Esophagus muscularis mucosa (tissue), 4 donors: ENCODE results near the gene KIF26B. TPM values are rescaled to one million over a fixed set of nuclear protein-coding genes. Genes with fewer than 3 reads are reported as not detected.
"Not testable (repeated sequence)": the region's sequence is repeated elsewhere in the genome, so short reads cannot be mapped to it uniquely, and the experiment has no call there.

Experiments
- DNase-seq: peaks from one replicate; pipeline ENCODE4 v3.0.0-alpha.2; 2017; ENCODE audit errors: extremely low spot score
- H3K27ac ChIP-seq, 4 donors: fragments of 200-600 bp; sonication (generic); replicated peaks in 1 of 4; 1 replicate in 3 of 4; 2 replicates in 1 of 4; pipeline ENCODE4 v1.5.1; 2016 to 2019; ENCODE audit warnings: mild to moderate bottlenecking in 1 of 4
- H3K27me3 ChIP-seq, 4 donors: fragments of 200-600 bp; sonication (generic); one replicate each; pipeline versions ENCODE4 v1.5.1 to v1.6.0; 2016 to 2019
- H3K36me3 ChIP-seq, 4 donors: fragments of 200-600 bp; sonication (generic); one replicate each; pipeline ENCODE4 v1.5.1; 2016 to 2019
- H3K4me1 ChIP-seq, 4 donors: fragments of 200-600 bp; sonication (generic); one replicate each; pipeline ENCODE4 v1.5.1; 2016 to 2019
- H3K4me3 ChIP-seq, 4 donors: fragments of 200-600 bp; sonication (generic); 1 replicate in 2 of 4; 2 replicates in 2 of 4; pipeline ENCODE4 v1.5.1; 2016 to 2019; ENCODE audit warnings: mild to moderate bottlenecking in 4 of 4, moderate library complexity in 1 of 4
- H3K9me3 ChIP-seq, 4 donors: fragments of 200-600 bp; sonication (generic); 1 replicate in 3 of 4; 2 replicates in 1 of 4; pipeline ENCODE4 v1.5.1; 2016 to 2019
- EP300 ChIP-seq: sonication (generic); formaldehyde crosslinking; IDR thresholded peaks from one replicate; pipeline ENCODE4 v1.6.1; 2017; ENCODE audit warnings: antibody characterized with exemption
- POLR2A ChIP-seq: fragments of 450-650 bp; IDR thresholded peaks from one replicate; pipeline ENCODE4 v1.6.1; 2017; ENCODE audit warnings: antibody characterized with exemption, moderate library complexity, mild to moderate bottlenecking, low read depth
- POLR2AphosphoS5 ChIP-seq, 2 donors: sonication (generic); formaldehyde crosslinking; IDR thresholded peaks; one replicate each; pipeline ENCODE4 v1.6.1; 2017; ENCODE audit warnings: antibody characterized with exemption in 2 of 2
- WGBS: methylation state at CpG from one replicate; pipeline ENCODE4 v1.1.5; 2018; 5-methylcytosine and 5-hydroxymethylcytosine counted together
- intact Hi-C: fragments of 100-400 bp; cut with DNase I; formaldehyde crosslinking; loops from one replicate; pipeline ENCODE4 v1.15.1; 2023
- total RNA-seq, 4 donors: library from RNA; depleted of rRNA; stranded (reverse); fragments of >200 nt; gene quantifications; one replicate each; pipeline versions ENCODE4 v1.1.0 to v1.2.1, GENCODE V29; 2016
- TF ChIP-seq, protein P1 (sequence below), 3 experiments: fragments of 200-600 bp in 2 of 3; fragments of 450-650 bp in 1 of 3; sonication (generic) in 2 of 3; IDR thresholded peaks; one replicate each; pipeline ENCODE4 v1.5.1; 2017 to 2019; ENCODE audit warnings: antibody characterized with exemption in 3 of 3, mild to moderate bottlenecking in 2 of 3, moderate library complexity in 1 of 3

The KIF26B gene
- total RNA-seq, 4 donors from 2014 or later: 0.13 to 3.7 (median 1.3) TPM

DNA sequence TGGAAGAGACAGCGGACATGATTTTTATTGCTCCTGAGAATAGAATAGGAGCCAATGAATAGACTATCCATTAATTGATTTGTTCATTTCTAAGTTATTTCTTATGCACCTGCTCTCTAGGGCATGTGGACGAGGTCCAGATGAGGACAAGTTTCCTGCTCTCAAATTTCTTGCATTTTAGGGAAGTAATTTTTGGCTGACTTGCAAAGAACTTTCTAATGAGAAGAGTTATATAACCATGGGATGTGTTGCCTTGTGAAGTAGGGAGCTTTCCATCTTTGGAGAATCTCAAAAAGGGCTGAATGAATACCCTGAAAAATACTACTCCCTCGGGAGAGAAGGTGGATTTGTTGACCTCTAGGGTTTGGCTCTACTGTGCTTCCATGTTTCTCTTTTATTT lies 243.0 kb downstream of the KIF26B start:
- H3K4me3 ChIP-seq: no peak overlapping the region
- no peak overlapping the region for H3K27ac ChIP-seq
- no peaks in the 10 kb centered on the region for H3K9me3 ChIP-seq
- TF ChIP-seq EP300 (no peak), POLR2AphosphoS5 (IDR thresholded peaks at IDR 0.05) (no peak), POLR2A (no peak)
- TF ChIP-seq, protein P1, sequence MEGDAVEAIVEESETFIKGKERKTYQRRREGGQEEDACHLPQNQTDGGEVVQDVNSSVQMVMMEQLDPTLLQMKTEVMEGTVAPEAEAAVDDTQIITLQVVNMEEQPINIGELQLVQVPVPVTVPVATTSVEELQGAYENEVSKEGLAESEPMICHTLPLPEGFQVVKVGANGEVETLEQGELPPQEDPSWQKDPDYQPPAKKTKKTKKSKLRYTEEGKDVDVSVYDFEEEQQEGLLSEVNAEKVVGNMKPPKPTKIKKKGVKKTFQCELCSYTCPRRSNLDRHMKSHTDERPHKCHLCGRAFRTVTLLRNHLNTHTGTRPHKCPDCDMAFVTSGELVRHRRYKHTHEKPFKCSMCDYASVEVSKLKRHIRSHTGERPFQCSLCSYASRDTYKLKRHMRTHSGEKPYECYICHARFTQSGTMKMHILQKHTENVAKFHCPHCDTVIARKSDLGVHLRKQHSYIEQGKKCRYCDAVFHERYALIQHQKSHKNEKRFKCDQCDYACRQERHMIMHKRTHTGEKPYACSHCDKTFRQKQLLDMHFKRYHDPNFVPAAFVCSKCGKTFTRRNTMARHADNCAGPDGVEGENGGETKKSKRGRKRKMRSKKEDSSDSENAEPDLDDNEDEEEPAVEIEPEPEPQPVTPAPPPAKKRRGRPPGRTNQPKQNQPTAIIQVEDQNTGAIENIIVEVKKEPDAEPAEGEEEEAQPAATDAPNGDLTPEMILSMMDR (IDR thresholded peaks at IDR 0.05): no peak
- WGBS: 83% methylated on average over 3 of the region's 3 CpGs
- DNase-seq: no peak
- peaks cover 0 to 11% (median 8%) of the 10 kb centered on the region in 4 donors for H3K4me1 ChIP-seq
- no peaks in the 10 kb centered on the region for H3K36me3 ChIP-seq
- intact Hi-C loops: no loop called here
- H3K27me3 ChIP-seq: no peaks in the 10 kb centered on the region

GRCh38 chr1:245398180-245398579 lies 243.4 kb downstream of the KIF26B start:
- intact Hi-C loops: no loop called here

DNA sequence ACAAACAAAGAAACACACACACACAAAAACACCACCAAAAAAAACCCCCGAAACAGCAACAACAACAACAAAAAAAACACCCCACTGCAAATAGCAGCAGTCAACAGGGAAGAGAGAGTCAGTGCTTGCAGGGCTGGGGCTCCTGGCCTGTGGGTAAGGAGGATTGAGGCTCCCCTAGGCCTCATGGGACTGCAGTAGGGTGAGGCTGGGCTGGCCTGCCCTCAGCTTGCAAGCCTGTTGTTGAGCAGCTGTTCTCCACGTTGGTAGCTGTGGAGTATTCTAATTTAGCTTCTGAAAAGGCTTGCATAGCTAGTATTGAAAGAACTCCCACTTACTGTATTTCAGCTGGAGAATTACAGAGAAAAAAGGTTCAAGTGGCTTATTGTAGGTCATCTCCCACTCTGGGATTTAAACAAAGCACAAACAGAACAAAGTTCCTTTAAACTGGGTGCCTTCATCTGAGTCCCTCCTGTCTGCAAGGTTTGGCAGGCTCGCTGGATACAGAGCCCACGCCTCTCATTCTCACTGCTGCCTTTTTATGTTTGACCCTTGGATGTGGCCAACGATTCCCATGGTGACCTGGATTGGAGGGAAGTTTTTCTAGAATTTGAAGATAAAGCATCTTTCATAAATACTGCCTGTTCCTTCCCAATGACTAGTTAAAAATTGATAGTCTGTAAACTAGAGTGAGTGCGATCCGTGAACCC lies 247.2 kb downstream of the KIF26B start:
- no peak for TF ChIP-seq POLR2AphosphoS5 (IDR thresholded peaks at IDR 0.05)
- no peak for TF ChIP-seq POLR2A
- no peak for TF ChIP-seq EP300
- TF ChIP-seq, protein P1 (IDR thresholded peaks at IDR 0.05): no peak
- 82% methylated on average over 5 of the region's 7 CpGs for WGBS
- Histone ChIP-seq H3K27me3 (no peaks in the 10 kb centered on the region), H3K27ac (no peak overlapping the region), H3K9me3 (no peaks in the 10 kb centered on the region), H3K4me1 (no peaks in the 10 kb centered on the region), H3K4me3 (no peak overlapping the region), H3K36me3 (no peaks in the 10 kb centered on the region)
- intact Hi-C loops: no loop called here
- no peak for DNase-seq

More at GRCh38 chr1:245398180-245398579, 243.4 kb downstream of the KIF26B start:
- no peak for DNase-seq
- Histone ChIP-seq H3K27me3 (no peaks in the 10 kb centered on the region), H3K4me3 (no peak overlapping the region), H3K4me1 (peaks cover 0 to 11% (median 8%) of the 10 kb centered on the region in 4 donors), H3K27ac (no peak overlapping the region), H3K9me3 (no peaks in the 10 kb centered on the region), H3K36me3 (no peaks in the 10 kb centered on the region)
- 90% methylated on average over 2 of the region's 5 CpGs for whole genome bisulfite sequencing
- TF ChIP-seq, protein P1 (IDR thresholded peaks at IDR 0.05): no peak
- TF ChIP-seq POLR2AphosphoS5 (IDR thresholded peaks at IDR 0.05) (no peak), POLR2A (no peak), EP300 (no peak)

DNA sequence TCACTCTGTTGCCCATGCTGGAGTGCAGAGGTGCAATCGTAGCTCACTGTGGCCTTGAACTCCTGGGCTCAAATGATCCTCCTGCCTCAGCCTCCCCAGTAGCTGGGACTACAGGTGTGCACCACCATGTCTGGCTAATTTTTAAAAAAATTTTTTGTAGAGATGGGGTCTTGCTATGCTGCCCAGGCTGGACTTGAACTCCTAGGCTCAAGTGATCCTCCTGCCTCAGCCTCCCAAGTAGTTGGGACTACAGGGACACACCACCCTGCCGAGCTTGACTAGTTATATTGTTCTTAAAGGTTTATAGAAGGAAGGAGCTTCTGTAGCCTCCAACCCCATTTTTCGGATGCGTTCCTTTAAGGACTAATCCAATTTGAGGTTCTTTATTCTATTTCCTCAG lies 248.2 kb downstream of the KIF26B start:
- H3K4me3 ChIP-seq, H3K27ac ChIP-seq, H3K9me3 ChIP-seq, H3K4me1 ChIP-seq, H3K27me3 ChIP-seq, H3K36me3 ChIP-seq, intact Hi-C loops, DNase-seq: not testable (repeated sequence)
- WGBS: 95% methylated on average over 4 of the region's 4 CpGs

DNA sequence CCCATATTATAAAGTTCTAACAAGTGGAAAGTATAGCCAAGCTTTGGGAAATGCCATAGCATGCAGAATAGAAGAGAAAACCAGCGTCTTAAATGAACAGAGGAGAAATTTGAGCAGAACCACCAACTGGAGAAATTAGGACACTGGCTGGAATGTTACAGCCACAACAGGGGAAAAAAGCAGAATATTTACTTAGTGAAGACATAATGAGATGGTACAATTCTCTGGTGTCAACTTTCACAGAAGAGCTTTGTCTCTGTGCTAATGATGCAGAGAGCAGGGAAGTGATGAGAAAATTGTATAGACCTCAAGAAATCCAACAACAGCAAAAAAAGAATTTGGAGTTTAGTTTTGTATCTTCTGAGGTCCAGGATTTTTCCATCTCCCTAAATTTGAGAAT lies 249.7 kb downstream of the KIF26B start:
- H3K4me3 ChIP-seq: no peak overlapping the region
- TF ChIP-seq POLR2A: no peak
- no peaks in the 10 kb centered on the region for H3K36me3 ChIP-seq
- no peak for DNase-seq
- 96% methylated on average over 1 of the region's 1 CpG for WGBS
- H3K27me3 ChIP-seq: no peaks in the 10 kb centered on the region
- no peaks in the 10 kb centered on the region for H3K9me3 ChIP-seq
- intact Hi-C loops: no loop called here
- H3K4me1 ChIP-seq: no peaks in the 10 kb centered on the region
- no peak overlapping the region for H3K27ac ChIP-seq

DNA sequence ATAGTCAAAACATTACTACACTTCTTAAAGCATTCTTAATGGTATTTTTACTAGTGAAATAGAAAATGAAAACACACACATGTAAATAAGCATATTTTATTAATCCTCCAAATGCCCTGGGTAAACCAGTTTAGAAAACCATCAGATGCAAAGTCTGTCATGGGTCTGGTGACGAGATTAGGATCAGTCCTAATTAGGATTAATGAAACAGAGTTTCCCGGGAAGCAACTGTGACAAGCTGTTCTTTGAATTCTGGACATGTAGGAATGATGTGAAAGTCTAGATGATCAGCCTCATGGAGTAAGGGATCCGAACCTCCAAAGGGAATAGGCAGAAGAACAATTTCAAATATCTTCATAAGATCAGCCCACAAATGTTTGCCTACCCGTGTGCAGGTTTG lies 250.2 kb downstream of the KIF26B start:
- Histone ChIP-seq H3K4me3 (no peak overlapping the region), H3K27ac (no peak overlapping the region), H3K4me1 (no peaks in the 10 kb centered on the region), H3K36me3 (no peaks in the 10 kb centered on the region), H3K9me3 (no peaks in the 10 kb centered on the region), H3K27me3 (no peaks in the 10 kb centered on the region)
- no peak for DNase-seq
- no peak for TF ChIP-seq POLR2AphosphoS5 (IDR thresholded peaks at IDR 0.05)
- TF ChIP-seq, protein P1 (IDR thresholded peaks at IDR 0.05): no peak
- no peak for TF ChIP-seq POLR2A
- no peak for TF ChIP-seq EP300
- intact Hi-C loops: no loop called here
- WGBS: 87% methylated on average over 4 of the region's 4 CpGs
